OCI-LY1 (cell line): Measurements from ENCODE around the gene PTGIS.
A peak's percentile ranks its signal among the peaks of the same experiment; 100 is the strongest.

ENCODE experiments used
- H2AFZ ChIP-seq: fragments of 200-600 bp; sonication (generic), shearing (Covaris generic); 2 replicates; pipeline ENCODE4 v1.6.0; 2014; ENCODE audit warnings: antibody characterized with exemption, mild to moderate bottlenecking, low read length
- H3F3A ChIP-seq: fragments of 200-600 bp; sonication (generic), shearing (Covaris generic); 2 replicates; pipeline ENCODE4 v1.6.0; 2014; ENCODE audit warnings: mild to moderate bottlenecking, antibody characterized with exemption, low read length, moderate library complexity; ENCODE audit not compliant: insufficient read depth
- H3K27ac ChIP-seq: fragments of 200-600 bp; sonication (generic); 2 replicates; pipeline ENCODE4 v1.5.1; 2014; ENCODE audit warnings: low read length, mixed run types, mild to moderate bottlenecking, low read depth; ENCODE audit not compliant: poor library complexity, severe bottlenecking
- H3K27me3 ChIP-seq: fragments of 200-600 bp; sonication (generic); 2 replicates; pipeline ENCODE4 v1.6.0; 2014; ENCODE audit warnings: antibody characterized with exemption, mild to moderate bottlenecking, low read length, moderate library complexity; ENCODE audit not compliant: insufficient read depth
- H3K36me3 ChIP-seq: fragments of 200-600 bp; sonication (generic); 2 replicates; pipeline ENCODE4 v1.6.1; 2014; ENCODE audit warnings: mild to moderate bottlenecking, antibody characterized with exemption, low read length, moderate library complexity, mixed read lengths; ENCODE audit not compliant: insufficient read depth
- H3K4me1 ChIP-seq: fragments of 200-600 bp; sonication (generic); 2 replicates; pipeline ENCODE4 v1.5.1; 2014; ENCODE audit warnings: mild to moderate bottlenecking, low read length, moderate library complexity; ENCODE audit not compliant: insufficient read depth, severe bottlenecking
- H3K4me2 ChIP-seq: fragments of 200-600 bp; sonication (generic), shearing (Covaris generic); 2 replicates; pipeline ENCODE4 v1.6.1; 2014; ENCODE audit warnings: low read length
- H3K4me3 ChIP-seq: fragments of 200-600 bp; sonication (generic); 2 replicates; pipeline ENCODE4 v1.5.1; 2014; ENCODE audit warnings: low read length, low read depth, mild to moderate bottlenecking, mixed read lengths; ENCODE audit not compliant: poor library complexity, severe bottlenecking
- H3K79me2 ChIP-seq: fragments of 200-600 bp; shearing (Covaris generic); 2 replicates; pipeline ENCODE4 v1.6.1; 2016; ENCODE audit warnings: mixed run types, low read length, mixed read lengths; ENCODE audit not compliant: insufficient read depth
- H3K9ac ChIP-seq: fragments of 200-600 bp; sonication (generic), shearing (Covaris generic); 2 replicates; pipeline ENCODE4 v1.6.1; 2014; ENCODE audit warnings: mild to moderate bottlenecking, low read length, mixed read lengths
- H3K9me2 ChIP-seq: fragments of 200-600 bp; sonication (generic), shearing (Covaris generic); 2 replicates; pipeline ENCODE4 v1.6.1; 2014; ENCODE audit warnings: low read depth, mild to moderate bottlenecking, low read length, mixed read lengths
- H3K9me3 ChIP-seq: fragments of 200-600 bp; shearing (Covaris generic); 2 replicates; pipeline ENCODE4 v1.6.1; 2014; ENCODE audit warnings: low read length, mixed read lengths
- H4K20me1 ChIP-seq: fragments of 200-600 bp; sonication (generic), shearing (Covaris generic); 2 replicates; pipeline ENCODE4 v1.6.0; 2016; ENCODE audit warnings: mild to moderate bottlenecking, low read length; ENCODE audit not compliant: insufficient read depth
- EZH2 ChIP-seq: fragments of 200-600 bp; sonication (generic), shearing (Covaris generic); IDR thresholded peaks from 2 replicates; pipeline ENCODE4 v1.8.0; 2017; ENCODE audit warnings: borderline replicate concordance, mixed run types, mild to moderate bottlenecking, antibody characterized with exemption, low read length, moderate library complexity, mixed read lengths
- TF ChIP-seq, protein P1 (sequence below): fragments of 200-600 bp; sonication (generic), shearing (Covaris generic); IDR thresholded peaks from 2 replicates; pipeline ENCODE4 v1.5.1; 2017; ENCODE audit warnings: mild to moderate bottlenecking, antibody characterized with exemption, low read length, moderate library complexity, mixed read lengths

PTGIS gene

DNA sequence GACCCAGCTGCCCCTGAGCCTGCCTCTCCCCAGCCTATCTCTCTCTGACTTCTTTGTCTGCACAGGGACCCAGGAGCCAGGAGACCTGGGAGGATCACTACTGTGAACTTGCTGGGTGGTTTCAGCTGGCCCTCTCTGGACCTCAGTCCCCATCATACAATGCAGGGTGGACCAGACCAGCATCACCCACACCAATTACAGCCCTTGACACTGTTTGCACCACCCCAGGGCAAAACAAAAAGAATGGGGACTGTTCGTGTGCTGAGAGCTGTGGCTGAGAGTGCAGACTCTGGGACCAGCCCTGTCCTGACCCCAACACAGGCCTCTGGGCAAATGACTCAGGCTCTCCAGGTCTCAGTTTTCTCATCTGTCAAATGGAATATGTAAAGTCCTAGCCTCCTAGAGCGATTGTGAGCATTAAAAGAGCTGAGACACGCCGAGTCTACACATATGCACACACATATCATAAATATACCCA is 25.4 kb downstream of the PTGIS start:
- Histone ChIP-seq H3K9me2 (no peaks in the 10 kb centered on the region), H3K27me3 (peaks cover 12% of the 10 kb centered on the region; the same call in 1 of the 2 replicates), H4K20me1 (no peaks in the 10 kb centered on the region), H2AFZ (no peak overlapping the region), H3K79me2 (no peaks in the 10 kb centered on the region), H3K4me2 (no peak overlapping the region), H3F3A (no peaks in the 10 kb centered on the region), H3K9ac (no peak overlapping the region), H3K4me3 (no peak overlapping the region), H3K9me3 (peaks cover 12% of the 10 kb centered on the region), H3K27ac (no peak overlapping the region), H3K4me1 (no peaks in the 10 kb centered on the region), H3K36me3 (no peaks in the 10 kb centered on the region; the same call in 1 of the 2 replicates)
- TF ChIP-seq, protein P1, sequence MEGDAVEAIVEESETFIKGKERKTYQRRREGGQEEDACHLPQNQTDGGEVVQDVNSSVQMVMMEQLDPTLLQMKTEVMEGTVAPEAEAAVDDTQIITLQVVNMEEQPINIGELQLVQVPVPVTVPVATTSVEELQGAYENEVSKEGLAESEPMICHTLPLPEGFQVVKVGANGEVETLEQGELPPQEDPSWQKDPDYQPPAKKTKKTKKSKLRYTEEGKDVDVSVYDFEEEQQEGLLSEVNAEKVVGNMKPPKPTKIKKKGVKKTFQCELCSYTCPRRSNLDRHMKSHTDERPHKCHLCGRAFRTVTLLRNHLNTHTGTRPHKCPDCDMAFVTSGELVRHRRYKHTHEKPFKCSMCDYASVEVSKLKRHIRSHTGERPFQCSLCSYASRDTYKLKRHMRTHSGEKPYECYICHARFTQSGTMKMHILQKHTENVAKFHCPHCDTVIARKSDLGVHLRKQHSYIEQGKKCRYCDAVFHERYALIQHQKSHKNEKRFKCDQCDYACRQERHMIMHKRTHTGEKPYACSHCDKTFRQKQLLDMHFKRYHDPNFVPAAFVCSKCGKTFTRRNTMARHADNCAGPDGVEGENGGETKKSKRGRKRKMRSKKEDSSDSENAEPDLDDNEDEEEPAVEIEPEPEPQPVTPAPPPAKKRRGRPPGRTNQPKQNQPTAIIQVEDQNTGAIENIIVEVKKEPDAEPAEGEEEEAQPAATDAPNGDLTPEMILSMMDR, result no peak
- no peak for TF ChIP-seq EZH2

DNA sequence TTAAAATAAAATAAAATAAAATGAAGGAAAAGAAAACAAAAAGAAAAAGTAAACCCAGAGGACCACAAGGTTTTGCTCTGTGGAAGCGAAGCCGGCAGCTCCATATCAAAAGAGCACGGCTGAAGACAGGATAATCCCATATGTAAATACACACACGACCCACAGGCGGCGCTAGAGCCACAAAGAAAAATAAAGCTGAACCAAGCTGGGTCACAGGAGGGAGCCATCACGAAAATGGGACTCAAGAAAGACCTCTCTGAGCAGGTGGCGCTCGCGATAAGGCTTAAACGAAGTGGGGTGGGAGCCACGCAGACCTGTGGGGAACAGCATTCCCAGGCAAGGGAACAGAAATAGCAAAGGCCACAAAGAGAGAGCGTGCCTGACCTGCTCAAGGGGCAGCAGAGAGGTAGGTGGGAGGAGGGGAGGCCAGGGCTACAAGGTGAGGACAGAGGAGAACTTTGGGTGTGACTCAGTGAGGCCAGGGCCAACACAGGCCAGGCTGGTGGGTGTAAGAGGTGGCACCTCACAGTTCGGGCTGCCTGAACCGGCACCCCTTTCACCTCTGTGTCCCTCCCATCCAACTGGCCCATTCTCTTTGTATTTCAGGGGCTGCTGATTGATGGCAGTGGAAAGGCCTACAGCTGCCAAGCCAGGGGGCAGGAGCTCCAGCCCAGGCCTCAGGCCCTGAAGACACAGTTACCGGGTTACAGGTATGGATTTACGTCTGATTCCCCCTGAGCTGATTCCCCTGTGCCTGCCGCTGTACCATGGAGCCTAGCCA is 26.0 kb downstream of the PTGIS start:
- H3F3A ChIP-seq, result no peaks in the 10 kb centered on the region
- H3K36me3 ChIP-seq, result no peaks in the 10 kb centered on the region; the same call in 1 of the 2 replicates
- H3K79me2 ChIP-seq, result no peaks in the 10 kb centered on the region
- no peak overlapping the region for H3K4me3 ChIP-seq
- H3K4me1 ChIP-seq, result no peaks in the 10 kb centered on the region
- no peak overlapping the region for H3K9ac ChIP-seq
- H2AFZ ChIP-seq, result no peak overlapping the region
- H3K9me3 ChIP-seq, result peaks cover 12% of the 10 kb centered on the region
- H3K27me3 ChIP-seq, result peaks cover 12% of the 10 kb centered on the region; the same call in 1 of the 2 replicates
- no peaks in the 10 kb centered on the region for H3K9me2 ChIP-seq
- no peak overlapping the region for H3K4me2 ChIP-seq
- no peaks in the 10 kb centered on the region for H4K20me1 ChIP-seq
- H3K27ac ChIP-seq, result no peak overlapping the region
- TF ChIP-seq EZH2, result no peak
- TF ChIP-seq, protein P1, result peak; percentile 98

DNA sequence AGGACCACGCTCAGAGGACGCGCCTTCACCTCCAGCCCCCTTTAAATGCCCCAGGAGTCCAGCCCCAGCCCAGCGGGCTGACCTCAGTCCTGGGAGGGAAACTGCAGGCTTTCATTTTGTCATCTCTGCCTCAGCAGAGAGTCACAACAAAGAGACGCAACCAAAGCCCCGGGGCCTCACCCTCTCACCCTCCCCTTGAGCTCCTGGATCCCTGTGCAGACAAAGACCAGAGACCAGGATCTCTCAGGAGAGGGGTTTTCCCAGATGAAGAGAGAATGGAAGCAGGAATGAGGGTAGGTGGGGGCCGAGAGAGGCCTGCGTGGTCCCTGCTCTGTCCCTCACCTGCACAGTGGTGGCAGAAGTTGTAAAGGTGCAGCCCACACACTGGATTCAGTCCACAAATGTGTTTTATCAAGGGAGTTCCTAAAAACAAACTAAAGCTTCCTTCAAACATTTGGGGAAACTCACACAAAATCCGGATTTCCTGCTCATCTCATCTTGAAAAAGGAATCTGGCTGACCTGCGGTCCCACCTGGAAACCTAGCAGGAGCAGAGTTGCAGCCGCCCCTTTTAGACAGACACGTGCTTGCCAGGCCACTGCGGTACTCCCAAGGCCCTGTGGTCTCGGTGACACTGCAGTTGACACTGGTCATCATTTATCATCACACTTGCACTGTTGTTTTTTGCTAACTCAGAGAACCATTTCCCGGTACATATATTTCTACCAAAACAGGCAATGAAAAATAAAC is 27.1 kb downstream of the PTGIS start:
- TF ChIP-seq EZH2, result no peak
- TF ChIP-seq, protein P1, result no peak
- Histone ChIP-seq H3K4me1 (no peaks in the 10 kb centered on the region), H3K4me3 (no peak overlapping the region), H3K9me2 (no peaks in the 10 kb centered on the region), H3K4me2 (no peak overlapping the region), H3K36me3 (no peaks in the 10 kb centered on the region; the same call in 1 of the 2 replicates), H3K9ac (no peak overlapping the region), H3K9me3 (peaks cover 12% of the 10 kb centered on the region), H3K79me2 (no peaks in the 10 kb centered on the region), H3F3A (no peaks in the 10 kb centered on the region), H4K20me1 (no peaks in the 10 kb centered on the region), H3K27me3 (peaks cover 12% of the 10 kb centered on the region; the same call in 1 of the 2 replicates), H3K27ac (no peak overlapping the region), H2AFZ (no peak overlapping the region)
